Gastrocnemius medialis (tissue), 4 donors: Measurements from ENCODE around the gene RASA3. TPM values are rescaled to one million over a fixed set of nuclear protein-coding genes. Genes with fewer than 3 reads are reported as not detected.
A peak's percentile ranks its signal among the peaks of the same experiment; 100 is the strongest.

Experiments used
- ATAC-seq, 2 donors: fragments of 150-250 bp; one replicate each; pipeline ENCODE4 v1.9.1; 2016
- DNase-seq, 2 donors: peaks; one replicate each; pipeline ENCODE4 v3.0.0-alpha.2; 2019
- H3K27ac ChIP-seq, 4 donors: fragments of 200-600 bp; sonication (generic); 1 replicate in 1 of 4; 2 replicates in 3 of 4; pipeline ENCODE4 v1.5.1; 2016 to 2018; ENCODE audit warnings: mild to moderate bottlenecking in 2 of 4, moderate library complexity in 1 of 4
- H3K27me3 ChIP-seq, 3 donors: fragments of 200-600 bp; sonication (generic) in 2 of 3; 1 replicate in 1 of 3; 2 replicates in 2 of 3; pipeline versions ENCODE4 v1.5.1 to v1.6.0; 2016 to 2019; ENCODE audit warnings: mild to moderate bottlenecking in 1 of 3, moderate library complexity in 1 of 3
- H3K36me3 ChIP-seq, 2 donors: fragments of 200-600 bp; sonication (generic) in 1 of 2; one replicate each; pipeline ENCODE4 v1.5.1; 2017 to 2018
- H3K4me1 ChIP-seq, 2 donors: fragments of 200-600 bp; sonication (generic) in 1 of 2; one replicate each; pipeline ENCODE4 v1.5.1; 2016 to 2017; ENCODE audit warnings: mild to moderate bottlenecking in 2 of 2
- H3K4me3 ChIP-seq, 4 donors: fragments of 200-600 bp; sonication (generic) in 3 of 4; 1 replicate in 1 of 4; 2 replicates in 3 of 4; pipeline ENCODE4 v1.5.1; 2016 to 2019; ENCODE audit warnings: mild to moderate bottlenecking in 2 of 4
- H3K9me3 ChIP-seq, 3 donors: fragments of 200-600 bp; sonication (generic) in 2 of 3; 1 replicate in 1 of 3; 2 replicates in 2 of 3; pipeline ENCODE4 v1.5.1; 2016 to 2019
- POLR2A ChIP-seq, 2 donors: fragments of 450-650 bp; IDR thresholded peaks; one replicate each; pipeline ENCODE4 v1.6.1; 2017; ENCODE audit warnings: antibody characterized with exemption in 2 of 2, mild to moderate bottlenecking in 2 of 2, moderate library complexity in 2 of 2
- in situ Hi-C, 4 donors: fragments of 200-750 bp; cut with MboI; loops; one replicate each; pipeline versions ENCODE4 v1.15.0 to v1.8.0; 2017; ENCODE audit warnings: low sequenced_read_pairs in 4 of 4
- intact Hi-C: fragments of 100-400 bp; cut with DNase I; formaldehyde crosslinking; loops from one replicate; pipeline ENCODE4 v1.15.1; 2023; ENCODE audit warnings: low total_unique reads
- total RNA-seq, 4 donors: library from RNA; depleted of rRNA; stranded (reverse); fragments of >200 nt; gene quantifications; one replicate each; pipeline versions ENCODE4 v1.1.0 to v1.2.3, GENCODE V29; 2016
- TF ChIP-seq, protein P1 (sequence below), 5 experiments: fragments of 450-650 bp in 3 of 5; fragments of 200-600 bp in 2 of 5; sonication (generic) in 2 of 5; IDR thresholded peaks in 4 of 5; conservative IDR thresholded peaks in 1 of 5; 1 replicate in 4 of 5; 2 replicates in 1 of 5; pipeline ENCODE4 v1.5.1; 2016 to 2019; ENCODE audit warnings: antibody characterized with exemption in 5 of 5, mild to moderate bottlenecking in 3 of 5, moderate library complexity in 3 of 5

The RASA3 gene
- total RNA-seq, 4 donors from 2014 or later: 3.4 to 22.2 (median 10.8) TPM

DNA sequence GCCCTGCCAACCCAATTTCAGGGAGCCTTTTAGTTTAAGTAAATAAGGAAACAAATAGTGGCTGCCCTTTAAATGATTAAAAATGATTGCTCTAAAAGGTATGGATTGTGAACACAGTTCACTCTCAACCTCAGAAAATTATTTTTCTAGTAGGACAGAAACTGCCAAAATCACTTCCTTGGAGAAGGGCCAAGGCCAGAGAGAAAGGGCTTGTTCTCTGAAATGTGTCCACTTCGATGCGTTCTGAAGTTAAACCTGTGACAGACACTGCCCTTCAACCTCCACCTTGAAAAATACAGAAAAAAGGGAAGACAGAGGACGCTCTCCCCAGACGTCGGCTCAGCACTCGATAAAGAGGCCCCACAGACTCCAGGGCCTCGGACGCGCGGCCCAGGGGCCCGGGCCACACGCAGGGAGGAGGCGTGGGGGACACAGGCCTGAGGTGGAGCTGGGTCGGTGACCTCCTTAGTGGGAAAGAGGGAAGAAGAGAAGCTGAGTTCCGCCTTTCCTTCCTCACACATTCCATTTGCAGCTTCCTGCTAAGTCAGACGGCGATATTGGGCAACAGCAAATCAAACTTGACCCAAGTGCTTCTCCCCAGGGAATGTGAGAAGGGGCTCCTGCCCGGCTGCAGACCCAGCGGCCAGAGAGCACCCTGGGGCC lies 63.6 kb downstream of the RASA3 start:
- ATAC-seq (no peak), DNase-seq (peak in 1 of 2 donors; percentile 44)
- in situ Hi-C loops: no loop called here
- H3K27me3 ChIP-seq: no peaks in the 10 kb centered on the region
- peak overlapping the region; percentile 93 to 96 (median 95) for H3K27ac ChIP-seq
- H3K9me3 ChIP-seq: no peaks in the 10 kb centered on the region
- TF ChIP-seq, protein P1, sequence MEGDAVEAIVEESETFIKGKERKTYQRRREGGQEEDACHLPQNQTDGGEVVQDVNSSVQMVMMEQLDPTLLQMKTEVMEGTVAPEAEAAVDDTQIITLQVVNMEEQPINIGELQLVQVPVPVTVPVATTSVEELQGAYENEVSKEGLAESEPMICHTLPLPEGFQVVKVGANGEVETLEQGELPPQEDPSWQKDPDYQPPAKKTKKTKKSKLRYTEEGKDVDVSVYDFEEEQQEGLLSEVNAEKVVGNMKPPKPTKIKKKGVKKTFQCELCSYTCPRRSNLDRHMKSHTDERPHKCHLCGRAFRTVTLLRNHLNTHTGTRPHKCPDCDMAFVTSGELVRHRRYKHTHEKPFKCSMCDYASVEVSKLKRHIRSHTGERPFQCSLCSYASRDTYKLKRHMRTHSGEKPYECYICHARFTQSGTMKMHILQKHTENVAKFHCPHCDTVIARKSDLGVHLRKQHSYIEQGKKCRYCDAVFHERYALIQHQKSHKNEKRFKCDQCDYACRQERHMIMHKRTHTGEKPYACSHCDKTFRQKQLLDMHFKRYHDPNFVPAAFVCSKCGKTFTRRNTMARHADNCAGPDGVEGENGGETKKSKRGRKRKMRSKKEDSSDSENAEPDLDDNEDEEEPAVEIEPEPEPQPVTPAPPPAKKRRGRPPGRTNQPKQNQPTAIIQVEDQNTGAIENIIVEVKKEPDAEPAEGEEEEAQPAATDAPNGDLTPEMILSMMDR (IDR thresholded peaks at IDR 0.05 in 4 of 5, conservative IDR thresholded peaks at IDR 0.05 in 1 of 5): no peak
- TF ChIP-seq POLR2A (IDR thresholded peaks at IDR 0.05): no peak
- intact Hi-C loops: no loop called here
- no peak overlapping the region for H3K4me3 ChIP-seq
- H3K36me3 ChIP-seq: no peaks in the 10 kb centered on the region
- peaks cover 26 to 41% of the 10 kb centered on the region in 2 donors for H3K4me1 ChIP-seq

DNA sequence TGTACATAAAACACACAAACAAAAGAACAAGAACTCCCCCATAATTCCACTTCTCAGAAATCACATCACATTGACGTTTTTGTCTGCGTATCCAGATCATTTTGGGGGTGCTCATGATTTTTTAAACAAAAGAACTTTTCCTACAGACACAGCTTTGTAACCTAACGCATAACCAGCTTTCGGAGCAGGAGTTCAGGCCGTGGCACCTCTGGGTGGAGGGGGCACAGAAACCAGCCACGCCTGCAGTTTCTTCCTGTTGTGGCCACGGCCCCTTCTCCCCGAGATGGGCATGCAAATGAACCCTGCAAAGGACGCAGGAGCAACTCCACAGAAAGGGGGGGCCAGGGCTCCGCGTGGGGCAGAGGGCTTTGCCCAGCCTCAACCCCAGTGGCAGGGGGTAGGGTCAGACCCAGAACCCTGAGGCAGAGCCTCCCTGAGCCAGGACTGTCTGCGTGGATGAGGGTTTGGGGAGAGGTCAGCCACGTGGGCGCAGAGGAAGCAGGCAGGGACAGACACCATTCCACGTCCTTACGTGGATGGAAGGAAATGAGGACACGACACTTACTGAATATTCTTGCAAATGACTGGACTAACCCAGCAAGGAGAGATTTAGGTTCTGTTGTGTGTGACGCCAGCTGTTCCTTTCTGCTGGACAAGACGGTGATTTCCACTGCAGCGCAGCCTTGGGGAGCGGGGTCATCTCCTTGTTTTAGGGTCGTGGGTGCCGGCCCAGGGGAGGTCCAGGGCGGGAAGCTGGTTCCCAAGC lies 64.4 kb downstream of the RASA3 start:
- Histone ChIP-seq H3K36me3 (no peaks in the 10 kb centered on the region), H3K27me3 (no peaks in the 10 kb centered on the region), H3K9me3 (no peaks in the 10 kb centered on the region), H3K27ac (peak overlapping the region; percentile 93 to 96 (median 95)), H3K4me1 (peaks cover 31 to 47% of the 10 kb centered on the region in 2 donors), H3K4me3 (no peak overlapping the region)
- intact Hi-C loops (no loop called here), in situ Hi-C loops (no loop called here)
- ATAC-seq (no peak), DNase-seq (peak in 1 of 2 donors; percentile 14)
- TF ChIP-seq, protein P1 (IDR thresholded peaks at IDR 0.05 in 4 of 5, conservative IDR thresholded peaks at IDR 0.05 in 1 of 5): no peak
- no peak for TF ChIP-seq POLR2A (IDR thresholded peaks at IDR 0.05)

DNA sequence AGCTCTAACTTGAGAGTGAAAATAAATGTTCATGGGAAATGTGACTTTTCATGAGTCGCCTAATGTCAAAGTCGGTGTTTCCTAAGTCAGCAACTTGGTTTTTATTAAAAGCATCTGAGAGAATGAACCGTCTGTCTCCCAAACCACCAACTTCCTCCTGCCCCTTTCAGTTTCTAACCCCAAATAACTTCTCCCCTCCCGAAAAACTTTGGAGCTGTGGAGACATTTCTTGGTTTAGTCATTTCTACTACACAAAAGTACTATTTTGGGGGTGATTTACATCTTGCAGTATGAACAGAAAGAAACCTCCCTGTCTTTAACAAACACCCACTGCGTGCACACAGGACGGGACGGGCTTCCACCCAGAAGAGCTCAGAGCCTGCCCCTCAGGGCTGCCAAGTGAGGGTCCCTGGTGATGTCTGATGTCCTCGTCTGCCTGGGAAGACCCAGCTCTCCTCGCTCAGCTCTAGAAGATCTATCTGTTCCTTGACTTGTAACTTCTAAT lies 65.0 kb downstream of the RASA3 start:
- Histone ChIP-seq H3K4me1 (peaks cover 35 to 47% of the 10 kb centered on the region in 2 donors), H3K27me3 (no peaks in the 10 kb centered on the region), H3K9me3 (no peaks in the 10 kb centered on the region), H3K4me3 (no peak overlapping the region), H3K36me3 (no peaks in the 10 kb centered on the region), H3K27ac (peak overlapping the region; percentile 93 to 96 (median 95))
- ATAC-seq: no peak
- in situ Hi-C loops (no loop called here), intact Hi-C loops (no loop called here)
- TF ChIP-seq, protein P1 (IDR thresholded peaks at IDR 0.05 in 4 of 5, conservative IDR thresholded peaks at IDR 0.05 in 1 of 5): no peak
- DNase-seq: no peak

DNA sequence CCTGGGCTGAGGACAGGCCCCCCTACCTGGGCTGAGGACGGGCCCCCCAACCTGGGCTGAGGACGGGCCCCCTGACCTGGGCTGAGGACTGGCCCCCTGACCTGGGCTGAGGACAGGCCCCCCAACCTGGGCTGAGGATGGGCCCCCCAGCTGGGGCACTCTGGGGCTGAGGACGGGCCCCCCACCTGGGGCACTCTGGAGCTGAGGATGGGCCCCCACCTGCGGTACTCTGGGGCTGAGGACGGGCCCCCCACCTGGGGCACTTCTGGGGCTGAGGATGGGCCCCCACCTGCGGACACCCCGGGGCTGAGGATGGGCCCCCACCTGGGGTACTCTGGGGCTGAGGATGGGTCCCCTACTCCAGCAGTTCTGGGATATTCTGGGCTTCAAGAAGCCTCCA lies 65.5 kb downstream of the RASA3 start:
- Histone ChIP-seq H3K4me3 (no peak overlapping the region), H3K27ac (peak overlapping the region; percentile 93 to 96 (median 95)), H3K36me3 (no peaks in the 10 kb centered on the region), H3K27me3 (no peaks in the 10 kb centered on the region), H3K4me1 (peaks cover 35 to 47% of the 10 kb centered on the region in 2 donors), H3K9me3 (no peaks in the 10 kb centered on the region)
- no peak for DNase-seq
- in situ Hi-C loops: no loop called here
- intact Hi-C loops: no loop called here
- TF ChIP-seq, protein P1 (IDR thresholded peaks at IDR 0.05 in 4 of 5, conservative IDR thresholded peaks at IDR 0.05 in 1 of 5): no peak
- TF ChIP-seq POLR2A (IDR thresholded peaks at IDR 0.05): no peak
- no peak for ATAC-seq
